Naive B cell (primary cell): ENCODE data around the gene SPDYE18. TPM values are rescaled to one million over a fixed set of nuclear protein-coding genes. Genes with fewer than 3 reads are reported as not detected.

Experiments
- polyA plus RNA-seq, 6 donors: library from polyadenylated mRNA; unstranded; fragments of 300-500 nt; fragmentation: Illumina TruSeq; gene quantifications; one replicate each; pipeline ENCODE4 v1.2.3, GENCODE V29; 2021; ENCODE audit warnings: low read depth in 6 of 6

The SPDYE18 gene
- polyA plus RNA-seq, 6 donors from 2014 or later: 0.34 TPM; not detected in 5

Other genes starting within 250 kb of the SPDYE18 start
- gene SPDYE17, start 30.2 kb downstream of the SPDYE18 start, polyA plus RNA-seq: not detected
- gene CCDC146, start 60.1 kb upstream of the SPDYE18 start, polyA plus RNA-seq: under 1 TPM in 5 of 6 donors, not detected in 1; 0.13 to 0.73 (median 0.52) TPM
- gene FGL2, start 137.3 kb upstream of the SPDYE18 start, polyA plus RNA-seq: 1 to 10 TPM; 1.7 to 6.9 (median 4.6) TPM